GM10266 (cell line): ENCODE measurements around the gene RNF214.

Experiments used
- DNase-seq: peaks from one replicate; pipeline ENCODE4 v3.0.0; 2012; ENCODE audit errors: extremely low spot score
- CTCF ChIP-seq: IDR thresholded peaks from 2 replicates; pipeline ENCODE4 v1.5.1; 2012; ENCODE audit warnings: mild to moderate bottlenecking, low read depth; ENCODE audit not compliant: control insufficient read depth, insufficient read depth; ENCODE audit errors: missing control alignments

Gene RNF214

GRCh38 chr11:117273550-117274289 lies 41.2 kb downstream of the RNF214 start:
- TF ChIP-seq CTCF, result no peak
- DNase-seq, result no peak

GRCh38 chr11:117278347-117278746 lies 45.9 kb downstream of the RNF214 start:
- no peak for TF ChIP-seq CTCF
- no peak for DNase-seq

- no peak for DNase-seq
- no peak for TF ChIP-seq CTCF
Measured at GRCh38 chr11:117279711-117280376, 47.4 kb downstream of the RNF214 start.

GRCh38 chr11:117281159-117281558 lies 48.7 kb downstream of the RNF214 start:
- no peak for DNase-seq
- no peak for TF ChIP-seq CTCF

GRCh38 chr11:117281869-117282268 lies 49.4 kb downstream of the RNF214 start:
- no peak for DNase-seq
- TF ChIP-seq CTCF, result no peak

- TF ChIP-seq CTCF, result no peak
- no peak for DNase-seq
Measured at GRCh38 chr11:117282956-117283355, 50.5 kb downstream of the RNF214 start.

- DNase-seq, result no peak
- TF ChIP-seq CTCF, result no peak
Measured at GRCh38 chr11:117284053-117284452, 51.6 kb downstream of the RNF214 start.
